ENCODE measurements around the gene CRYGD. TPM values are rescaled to one million over a fixed set of nuclear protein-coding genes. Genes with fewer than 3 reads are reported as not detected.

CRYGD gene
- total RNA-seq, 1 experiment from 2014 or later, result not detected

DNA sequence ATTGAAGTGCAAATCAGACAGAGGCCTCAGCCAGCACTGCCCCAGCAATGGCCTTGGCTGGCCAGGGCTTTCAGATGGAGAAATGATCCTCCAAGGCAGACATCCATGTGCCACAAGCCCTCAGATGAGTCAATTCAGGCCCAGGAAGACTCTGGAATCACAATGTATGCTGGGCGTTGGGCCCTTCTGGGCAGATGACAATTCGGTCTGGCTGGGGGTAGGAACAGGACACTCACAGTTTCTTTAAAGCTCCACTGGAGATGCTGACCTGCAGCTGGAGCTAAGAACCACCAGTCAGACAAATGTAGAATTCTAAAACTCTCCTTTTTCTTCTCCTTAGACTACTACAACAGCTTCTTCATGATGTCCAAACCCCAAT is 12.4 kb upstream of the CRYGD start:
- Histone ChIP-seq H3K36me3 (ENCODE audit: insufficient read depth, low read length) (no peaks in the 10 kb centered on the region), H3K27ac (ENCODE audit: low read length) (no peak overlapping the region), H3K4me3 (ENCODE audit: low read length) (no peak overlapping the region), H3K9me2 (replicated peaks; ENCODE audit: insufficient read depth, low read length) (no peaks in the 10 kb centered on the region), H3K79me2 (ENCODE audit: low read length) (no peaks in the 10 kb centered on the region), H3K27me3 (ENCODE audit: low read length) (no peaks in the 10 kb centered on the region), H3K4me1 (ENCODE audit: low read length) (no peaks in the 10 kb centered on the region), H3K9ac (ENCODE audit: low read length) (no peak overlapping the region), H3K9me3 (ENCODE audit: low read length) (no peaks in the 10 kb centered on the region), H4K20me1 (ENCODE audit: insufficient read depth, low read depth, low read length) (no peaks in the 10 kb centered on the region), H3K4me2 (ENCODE audit: low read depth, low read length, poor library complexity, severe bottlenecking) (no peak overlapping the region), H2AFZ (ENCODE audit: low read length) (no peak overlapping the region)
- no peak for DNase-seq

DNA sequence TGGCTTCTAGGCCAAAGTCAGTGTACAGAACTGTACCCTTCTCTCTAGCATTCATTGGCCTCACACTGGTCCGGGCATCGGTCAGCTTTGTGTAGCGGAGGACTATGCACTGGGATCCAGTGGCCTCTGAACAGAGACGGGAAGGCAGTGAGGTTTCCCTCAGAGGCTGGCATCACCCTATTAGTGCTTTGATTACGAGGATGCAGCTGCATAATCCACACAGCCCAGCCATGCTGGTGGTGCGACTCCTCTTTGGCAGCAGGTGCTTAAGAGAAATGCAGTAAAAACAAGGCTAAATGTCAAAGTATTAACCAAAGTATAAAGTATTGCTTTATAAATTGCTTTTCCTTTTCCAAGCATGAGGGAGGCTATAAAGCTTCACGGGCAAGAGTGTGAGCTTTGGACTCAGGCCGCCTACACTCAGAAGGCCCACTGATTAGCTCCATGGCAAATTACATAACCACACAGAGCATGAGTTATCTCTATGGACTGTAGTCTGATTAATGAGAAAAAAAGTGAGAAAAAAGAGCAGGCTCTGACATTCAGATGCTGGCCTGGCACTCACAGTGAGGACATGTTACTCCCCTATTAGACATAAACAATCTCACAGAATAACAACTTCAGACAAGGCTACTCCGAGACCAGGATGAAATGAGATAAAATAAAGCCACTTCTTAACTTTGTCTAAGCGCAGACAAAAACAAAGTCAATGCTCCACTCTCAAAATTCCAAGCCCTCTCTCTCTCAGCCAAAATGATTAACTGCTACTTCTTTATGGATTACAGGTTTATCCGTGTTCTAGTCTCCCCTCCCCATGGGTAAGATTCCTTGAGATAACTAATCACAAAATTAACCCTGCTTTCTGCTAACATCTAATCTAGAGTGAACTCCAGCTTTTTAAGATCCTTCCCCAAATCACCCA is 11.7 kb upstream of the CRYGD start:
- H3K9me3 ChIP-seq (ENCODE audit: low read length), result no peaks in the 10 kb centered on the region
- no peak overlapping the region for H3K4me2 ChIP-seq (ENCODE audit: low read depth, low read length, poor library complexity, severe bottlenecking)
- H3K27me3 ChIP-seq (ENCODE audit: low read length), result no peaks in the 10 kb centered on the region
- H3K27ac ChIP-seq (ENCODE audit: low read length), result no peak overlapping the region
- no peaks in the 10 kb centered on the region for H3K79me2 ChIP-seq (ENCODE audit: low read length)
- DNase-seq, result no peak
- H3K9me2 ChIP-seq (replicated peaks; ENCODE audit: insufficient read depth, low read length), result no peaks in the 10 kb centered on the region
- no peaks in the 10 kb centered on the region for H4K20me1 ChIP-seq (ENCODE audit: insufficient read depth, low read depth, low read length)
- H3K4me1 ChIP-seq (ENCODE audit: low read length), result no peaks in the 10 kb centered on the region
- H3K4me3 ChIP-seq (ENCODE audit: low read length), result no peak overlapping the region
- no peak overlapping the region for H3K9ac ChIP-seq (ENCODE audit: low read length)
- no peak overlapping the region for H2AFZ ChIP-seq (ENCODE audit: low read length)
- H3K36me3 ChIP-seq (ENCODE audit: insufficient read depth, low read length), result no peaks in the 10 kb centered on the region

DNA sequence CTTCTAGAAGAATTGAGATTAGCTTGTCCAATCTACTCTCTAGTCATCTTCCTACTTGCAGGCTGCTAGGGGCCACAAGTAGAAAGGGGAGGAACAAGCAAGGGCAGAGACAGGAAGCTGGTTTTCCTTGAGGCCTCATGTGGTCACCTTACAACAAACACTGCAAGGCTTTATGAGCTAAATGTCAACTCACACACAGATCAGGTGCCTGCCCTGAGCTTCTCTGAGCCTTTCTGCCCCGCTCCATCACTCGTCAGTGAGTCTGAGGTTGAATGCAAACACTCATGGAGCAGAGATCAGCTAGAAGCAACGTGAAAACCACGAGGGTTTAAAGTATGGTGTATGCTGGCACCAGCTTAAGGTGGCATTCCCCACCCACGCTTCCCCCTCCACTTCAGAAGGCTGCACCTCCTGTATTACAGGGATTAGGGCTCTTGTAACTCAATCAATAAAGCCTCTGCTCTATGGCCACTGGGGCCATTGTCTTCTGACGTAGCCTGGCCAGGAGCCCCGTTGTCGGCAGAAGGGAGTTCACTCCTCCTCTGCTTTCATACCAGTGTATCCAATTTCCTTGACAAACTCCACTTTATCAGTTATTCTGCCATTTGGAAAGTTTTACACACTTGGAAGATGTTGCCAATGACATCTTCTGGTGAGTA is 10.7 kb upstream of the CRYGD start:
- DNase-seq, result no peak
- Histone ChIP-seq H3K9ac (ENCODE audit: low read length) (no peak overlapping the region), H3K4me2 (ENCODE audit: low read depth, low read length, poor library complexity, severe bottlenecking) (no peak overlapping the region), H4K20me1 (ENCODE audit: insufficient read depth, low read depth, low read length) (no peaks in the 10 kb centered on the region), H3K9me3 (ENCODE audit: low read length) (no peaks in the 10 kb centered on the region), H3K27me3 (ENCODE audit: low read length) (no peaks in the 10 kb centered on the region), H3K27ac (ENCODE audit: low read length) (no peak overlapping the region), H3K36me3 (ENCODE audit: insufficient read depth, low read length) (no peaks in the 10 kb centered on the region), H3K4me1 (ENCODE audit: low read length) (no peaks in the 10 kb centered on the region), H3K4me3 (ENCODE audit: low read length) (no peak overlapping the region), H3K79me2 (ENCODE audit: low read length) (no peaks in the 10 kb centered on the region), H2AFZ (ENCODE audit: low read length) (no peak overlapping the region), H3K9me2 (replicated peaks; ENCODE audit: insufficient read depth, low read length) (no peaks in the 10 kb centered on the region)

DNA sequence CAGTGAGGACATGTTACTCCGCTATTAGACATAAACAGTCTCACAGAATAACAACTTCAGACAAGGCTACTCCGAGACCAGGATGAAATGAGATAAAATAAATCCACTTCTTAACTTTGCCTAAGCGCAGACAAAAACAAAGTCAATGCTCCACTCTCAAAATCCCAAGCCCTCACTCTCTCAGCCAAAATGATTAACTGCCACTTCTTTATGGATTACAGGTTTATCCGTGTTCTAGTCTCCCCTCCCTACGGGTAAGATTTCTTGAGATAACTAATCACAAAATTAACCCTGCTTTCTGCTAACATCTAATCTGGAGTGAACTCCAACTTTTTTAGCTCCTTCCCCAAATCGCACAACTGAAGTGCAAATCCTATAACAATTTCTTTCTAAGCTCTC is 6.4 kb upstream of the CRYGD start:
- H3K27ac ChIP-seq (ENCODE audit: low read length), result no peak overlapping the region
- DNase-seq, result no peak
- no peaks in the 10 kb centered on the region for H3K79me2 ChIP-seq (ENCODE audit: low read length)
- H3K9ac ChIP-seq (ENCODE audit: low read length), result no peak overlapping the region
- no peaks in the 10 kb centered on the region for H3K4me1 ChIP-seq (ENCODE audit: low read length)
- H4K20me1 ChIP-seq (ENCODE audit: insufficient read depth, low read depth, low read length), result no peaks in the 10 kb centered on the region
- H2AFZ ChIP-seq (ENCODE audit: low read length), result no peak overlapping the region
- no peaks in the 10 kb centered on the region for H3K36me3 ChIP-seq (ENCODE audit: insufficient read depth, low read length)
- H3K4me3 ChIP-seq (ENCODE audit: low read length), result no peak overlapping the region
- no peaks in the 10 kb centered on the region for H3K27me3 ChIP-seq (ENCODE audit: low read length)
- H3K9me2 ChIP-seq (replicated peaks; ENCODE audit: insufficient read depth, low read length), result no peaks in the 10 kb centered on the region
- no peaks in the 10 kb centered on the region for H3K9me3 ChIP-seq (ENCODE audit: low read length)
- H3K4me2 ChIP-seq (ENCODE audit: low read depth, low read length, poor library complexity, severe bottlenecking), result no peak overlapping the region

DNA sequence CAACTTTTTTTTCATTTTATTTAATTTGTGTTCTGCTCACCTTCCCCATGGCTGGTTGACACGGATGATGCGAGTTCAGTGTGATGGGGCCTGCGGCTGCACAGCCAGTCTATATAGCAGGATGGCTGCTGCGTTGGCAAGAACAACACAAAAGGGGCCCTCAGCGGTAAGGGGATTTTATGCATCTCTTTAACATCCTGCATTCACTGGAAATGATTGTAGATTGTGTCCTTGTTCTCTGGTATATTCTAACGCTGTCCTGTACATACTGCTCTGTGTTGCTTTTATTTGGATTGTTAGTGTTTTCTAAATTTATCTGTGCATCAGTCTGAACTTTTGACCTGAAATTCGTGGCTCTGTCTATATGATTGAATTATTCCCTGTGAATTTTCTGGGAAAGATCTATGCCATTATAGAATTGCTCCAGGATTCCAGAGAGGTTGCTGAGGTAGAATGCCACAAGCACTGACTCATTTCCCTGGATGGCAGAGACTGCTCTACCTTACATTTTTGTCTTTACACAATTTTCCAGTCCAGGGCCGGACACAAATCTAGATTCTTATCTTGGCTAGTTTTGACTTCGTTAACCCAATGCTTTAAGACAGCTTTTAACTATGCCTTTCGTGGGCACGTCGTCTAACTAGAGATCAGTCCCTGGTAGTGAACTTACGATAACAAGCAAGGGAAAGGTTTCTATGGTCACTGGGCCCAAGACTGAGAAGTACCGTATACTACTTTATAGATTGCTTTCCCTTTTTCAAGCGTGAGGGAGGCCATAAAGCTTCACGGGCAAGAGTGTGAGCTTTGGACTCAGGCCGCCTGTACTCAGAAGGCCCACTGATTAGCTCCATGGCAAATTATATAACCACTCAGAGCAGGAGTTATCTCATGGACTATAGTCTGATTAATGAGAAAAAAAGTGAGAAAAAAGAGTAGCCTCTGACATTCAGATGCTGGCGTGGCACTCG is 5.7 kb upstream of the CRYGD start, which contains the start of gene CRYGC:
Gene CRYGC (minus strand): TSS at position 85 of the 968 bp plus-strand sequence. CDS start 36 bp downstream, at position 49.
- H3K9me3 ChIP-seq (ENCODE audit: low read length), result no peaks in the 10 kb centered on the region
- H3K9me2 ChIP-seq (replicated peaks; ENCODE audit: insufficient read depth, low read length), result no peaks in the 10 kb centered on the region
- no peak within 1 kb of the TSS for H3K4me2 ChIP-seq (ENCODE audit: low read depth, low read length, poor library complexity, severe bottlenecking)
- H3K79me2 ChIP-seq (ENCODE audit: low read length), result no peaks in the 10 kb centered on the region
- H3K9ac ChIP-seq (ENCODE audit: low read length), result no peak within 1 kb of the TSS
- no peaks in the 10 kb centered on the region for H3K36me3 ChIP-seq (ENCODE audit: insufficient read depth, low read length)
- H3K27me3 ChIP-seq (ENCODE audit: low read length), result no peaks in the 10 kb centered on the region
- no peaks in the 10 kb centered on the region for H3K4me1 ChIP-seq (ENCODE audit: low read length)
- DNase-seq, result no peak
- H3K27ac ChIP-seq (ENCODE audit: low read length), result no peak within 1 kb of the TSS
- no peak within 1 kb of the TSS for H3K4me3 ChIP-seq (ENCODE audit: low read length)
- H2AFZ ChIP-seq (ENCODE audit: low read length), result no peak within 1 kb of the TSS
- no peaks in the 10 kb centered on the region for H4K20me1 ChIP-seq (ENCODE audit: insufficient read depth, low read depth, low read length)

DNA sequence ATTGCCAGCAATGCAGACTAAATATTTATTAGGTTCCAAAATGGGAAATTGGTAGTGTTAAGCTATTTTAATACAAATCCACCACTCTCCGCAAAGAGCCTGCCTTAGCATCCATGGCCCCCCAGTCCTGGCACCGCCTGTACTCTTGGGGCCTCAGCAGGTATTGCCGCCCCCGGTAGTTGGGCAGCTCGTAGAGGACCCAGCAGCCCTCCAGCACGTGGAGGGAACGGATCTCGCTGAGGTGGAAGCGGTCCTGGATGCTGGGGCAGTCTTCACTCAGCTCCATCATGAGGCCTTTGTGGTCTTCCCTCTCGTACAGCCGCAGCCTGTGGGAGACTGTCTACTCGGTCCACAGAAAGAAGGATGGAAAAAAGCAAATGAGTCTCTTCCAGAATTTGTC is 3.8 kb upstream of the CRYGD start:
- Histone ChIP-seq H4K20me1 (ENCODE audit: insufficient read depth, low read depth, low read length) (no peaks in the 10 kb centered on the region), H3K27me3 (ENCODE audit: low read length) (no peaks in the 10 kb centered on the region), H2AFZ (ENCODE audit: low read length) (no peak overlapping the region), H3K4me3 (ENCODE audit: low read length) (no peak overlapping the region), H3K4me2 (ENCODE audit: low read depth, low read length, poor library complexity, severe bottlenecking) (no peak overlapping the region), H3K9me3 (ENCODE audit: low read length) (no peaks in the 10 kb centered on the region), H3K4me1 (ENCODE audit: low read length) (no peaks in the 10 kb centered on the region), H3K36me3 (ENCODE audit: insufficient read depth, low read length) (no peaks in the 10 kb centered on the region), H3K27ac (ENCODE audit: low read length) (no peak overlapping the region), H3K9ac (ENCODE audit: low read length) (no peak overlapping the region), H3K9me2 (replicated peaks; ENCODE audit: insufficient read depth, low read length) (no peaks in the 10 kb centered on the region), H3K79me2 (ENCODE audit: low read length) (no peaks in the 10 kb centered on the region)
- no peak for DNase-seq

DNA sequence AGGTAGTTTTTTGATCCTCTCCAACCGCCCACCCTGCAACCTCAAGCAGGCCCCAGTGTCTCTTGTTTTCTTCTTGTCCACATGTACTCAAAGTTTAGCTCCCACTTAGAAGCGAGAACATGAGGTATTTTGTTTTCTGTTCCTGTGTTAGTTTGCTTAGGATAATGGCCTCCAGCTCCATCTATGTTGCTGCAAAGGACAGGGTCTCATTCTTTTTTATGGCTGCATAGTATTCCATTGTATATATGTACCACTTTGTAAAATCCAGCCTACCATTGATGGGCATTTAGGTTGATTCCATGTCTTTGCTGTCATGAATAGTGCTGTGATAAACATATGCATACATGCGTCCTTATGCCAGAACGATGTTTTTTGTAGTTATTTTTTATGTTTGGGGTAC is 2.8 kb upstream of the CRYGD start:
- H3K9me3 ChIP-seq (ENCODE audit: low read length), result no peaks in the 10 kb centered on the region
- no peaks in the 10 kb centered on the region for H3K4me1 ChIP-seq (ENCODE audit: low read length)
- no peak overlapping the region for H2AFZ ChIP-seq (ENCODE audit: low read length)

DNA sequence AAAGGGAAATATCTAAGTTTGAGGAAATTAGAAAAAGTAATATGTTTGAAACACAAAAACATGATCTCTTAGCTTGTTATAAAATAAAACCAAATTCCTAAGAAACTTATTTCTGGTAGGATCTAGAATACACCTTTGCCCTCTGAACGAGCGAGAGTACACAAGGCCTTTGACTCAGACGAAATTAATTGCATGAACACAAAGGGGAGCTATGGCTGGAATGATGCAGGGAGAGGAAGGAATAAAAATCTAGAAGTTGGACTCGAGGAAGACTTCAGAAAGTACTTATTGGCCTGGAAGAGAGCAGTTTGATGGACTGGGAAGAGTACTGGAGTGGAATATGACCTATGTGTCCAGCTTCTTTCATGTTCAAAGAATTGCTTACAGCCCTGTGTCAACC is 927 bp upstream of the CRYGD start:
- H3K9me2 ChIP-seq (replicated peaks; ENCODE audit: insufficient read depth, low read length), result no peaks in the 10 kb centered on the region
- no peaks in the 10 kb centered on the region for H3K9me3 ChIP-seq (ENCODE audit: low read length)
- H3K27me3 ChIP-seq (ENCODE audit: low read length), result no peaks in the 10 kb centered on the region
- no peak overlapping the region for H3K27ac ChIP-seq (ENCODE audit: low read length)
- no peak overlapping the region for H3K4me2 ChIP-seq (ENCODE audit: low read depth, low read length, poor library complexity, severe bottlenecking)
- no peaks in the 10 kb centered on the region for H3K36me3 ChIP-seq (ENCODE audit: insufficient read depth, low read length)
- no peaks in the 10 kb centered on the region for H3K79me2 ChIP-seq (ENCODE audit: low read length)
- no peak for DNase-seq
- H2AFZ ChIP-seq (ENCODE audit: low read length), result no peak overlapping the region
- H4K20me1 ChIP-seq (ENCODE audit: insufficient read depth, low read depth, low read length), result no peaks in the 10 kb centered on the region
- no peak overlapping the region for H3K4me3 ChIP-seq (ENCODE audit: low read length)
- H3K4me1 ChIP-seq (ENCODE audit: low read length), result no peaks in the 10 kb centered on the region
- H3K9ac ChIP-seq (ENCODE audit: low read length), result no peak overlapping the region

More for the DNA sequence above, 2.8 kb upstream of the CRYGD start:
- Histone ChIP-seq H3K4me2 (ENCODE audit: low read depth, low read length, poor library complexity, severe bottlenecking) (no peak overlapping the region), H3K27ac (ENCODE audit: low read length) (no peak overlapping the region), H3K4me3 (ENCODE audit: low read length) (no peak overlapping the region), H3K9ac (ENCODE audit: low read length) (no peak overlapping the region), H3K27me3 (ENCODE audit: low read length) (no peaks in the 10 kb centered on the region), H3K9me2 (replicated peaks; ENCODE audit: insufficient read depth, low read length) (no peaks in the 10 kb centered on the region), H3K79me2 (ENCODE audit: low read length) (no peaks in the 10 kb centered on the region), H3K36me3 (ENCODE audit: insufficient read depth, low read length) (no peaks in the 10 kb centered on the region), H4K20me1 (ENCODE audit: insufficient read depth, low read depth, low read length) (no peaks in the 10 kb centered on the region)
- DNase-seq, result no peak
